K562 (cell line): Measurements from ENCODE around the gene SLC13A3. TPM values are rescaled to one million over a fixed set of nuclear protein-coding genes. Genes with fewer than 3 reads are reported as not detected.
A peak's percentile ranks its signal among the peaks of the same experiment; 100 is the strongest.

ENCODE experiments used
- ATAC-seq: fragments of 200-7000 bp; cut with Tn5 transposase; 3 replicates; pipeline ENCODE4 v1.9.1; 2020; ENCODE audit warnings: moderate library complexity
- BruUV-seq: library from RNA; stranded (reverse); fragments of 400-500 nt; replicated peaks from 2 replicates; lab custom pipeline; 2021; lab: Mats Ljungman, UMichigan
- CTCF ChIA-PET: fragments of 300-600 bp; formaldehyde crosslinking; extraction: SDS; loops from one replicate; lab custom pipeline; 2021; ENCODE audit warnings: low intra/inter-chr PET ratio; lab: Yijun Ruan, JAX
- POLR2A ChIA-PET: fragments of 300-600, 350-650 bp; sonication (Branson Sonifier 250); formaldehyde crosslinking; extraction: SDS; loops from one replicate; lab custom pipeline; 2021; ENCODE audit warnings: antibody characterized with exemption, inconsistent platforms; lab: Yijun Ruan, JAX
- DNase-seq, 4 experiments: peaks; one replicate each; pipeline versions ENCODE4 v3.0.0 to v3.0.0-alpha.2; 2011 to 2018; ENCODE audit warnings: low spot score in 3 of 4, mixed read lengths in 3 of 4; ENCODE audit errors: extremely low read depth in 1 of 4
- FAIRE-seq: peaks from 2 replicates; lab custom pipeline; 2011; peaks lifted over from hg19 to GRCh38; lab: Jason Lieb, UNC
- H2AFZ ChIP-seq: 2 replicates; pipeline ENCODE4 v1.6.0; 2011; ENCODE audit warnings: low read depth, low read length, control low read depth, inconsistent platforms
- H3K27ac ChIP-seq: fragments of 200-600 bp; 3 replicates; pipeline ENCODE4 v1.8.0; 2011; ENCODE audit warnings: low read depth, mild to moderate bottlenecking, control low read depth, inconsistent platforms, low read length, moderate library complexity, mixed read lengths; ENCODE audit errors: extremely low read depth
- H3K27me3 ChIP-seq, 2 experiments: fragments of 300-600 bp in 1 of 2; 2 replicates in 1 of 2; 3 replicates in 1 of 2; pipeline versions ENCODE4 v1.6.0 to v1.8.0; 2011; ENCODE audit warnings: inconsistent platforms in 2 of 2, low read length in 2 of 2, mild to moderate bottlenecking in 1 of 2, mixed read lengths in 1 of 2, moderate library complexity in 1 of 2; ENCODE audit not compliant: control insufficient read depth in 2 of 2, insufficient read depth in 2 of 2
- H3K36me3 ChIP-seq: fragments of 300-600 bp; 3 replicates; pipeline ENCODE4 v1.8.0; 2011; ENCODE audit warnings: mild to moderate bottlenecking, low read length, inconsistent platforms; ENCODE audit not compliant: control insufficient read depth, insufficient read depth
- H3K4me1 ChIP-seq, 2 experiments: fragments of 200-600 bp in 1 of 2; replicated peaks in 1 of 2; 2 replicates in 1 of 2; 3 replicates in 1 of 2; pipeline versions ENCODE4 v1.5.1 to v1.8.0; 2011; ENCODE audit warnings: inconsistent platforms in 2 of 2, low read length in 2 of 2, mild to moderate bottlenecking in 1 of 2, mixed read lengths in 1 of 2, moderate library complexity in 1 of 2; ENCODE audit not compliant: control insufficient read depth in 2 of 2, insufficient read depth in 2 of 2
- H3K4me2 ChIP-seq: 2 replicates; pipeline ENCODE4 v1.6.1; 2011; ENCODE audit warnings: low read length, control low read depth, inconsistent platforms, mixed read lengths; ENCODE audit not compliant: insufficient read depth
- H3K4me3 ChIP-seq: fragments of 200-600 bp; sonication (generic), shearing (Covaris generic); 2 replicates; pipeline ENCODE4 v1.5.1; 2016; ENCODE audit warnings: control low read depth, inconsistent platforms
- H3K79me2 ChIP-seq: fragments of 200-600 bp; 3 replicates; pipeline ENCODE4 v1.8.0; 2011; ENCODE audit warnings: low read length, inconsistent platforms; ENCODE audit not compliant: control insufficient read depth, insufficient read depth
- H3K9ac ChIP-seq, 2 experiments: 2 replicates each; pipeline versions ENCODE4 v1.6.0 to v1.6.1; 2011; ENCODE audit warnings: low read depth in 2 of 2, low read length in 2 of 2, control low read depth in 1 of 2, inconsistent platforms in 1 of 2, mild to moderate bottlenecking in 1 of 2, mixed read lengths in 1 of 2; ENCODE audit not compliant: insufficient read depth in 1 of 2
- H3K9me1 ChIP-seq: one replicate; pipeline ENCODE4 v1.6.0; 2011; ENCODE audit warnings: inconsistent platforms, mild to moderate bottlenecking, low read length, moderate library complexity; ENCODE audit not compliant: control insufficient read depth, insufficient read depth
- H3K9me3 ChIP-seq: replicated peaks from 2 replicates; pipeline ENCODE4 v1.5.1; 2011; ENCODE audit warnings: low read depth, low read length, inconsistent platforms; ENCODE audit not compliant: control insufficient read depth, insufficient read depth
- H4K20me1 ChIP-seq: replicated peaks from 2 replicates; pipeline ENCODE4 v1.6.1; 2011; ENCODE audit warnings: low read length, inconsistent platforms, mixed read lengths; ENCODE audit not compliant: control insufficient read depth, insufficient read depth
- ARID4B ChIP-seq: sonication (generic); formaldehyde crosslinking; IDR thresholded peaks from 2 replicates; pipeline ENCODE4 v1.8.0; 2022; ENCODE audit warnings: mild to moderate bottlenecking, missing genetic modification reagents
- C11orf30 ChIP-seq: fragments of 450-650 bp; IDR thresholded peaks from 2 replicates; pipeline ENCODE4 v1.6.1; 2016; ENCODE audit warnings: low read depth, mild to moderate bottlenecking
- GTF2F1 ChIP-seq: IDR thresholded peaks from 2 replicates; pipeline ENCODE4 v1.6.1; 2011; ENCODE audit warnings: low read depth, low read length, improper control_type of control experiment
- IRF1 ChIP-seq: sonication (generic); formaldehyde crosslinking; IDR thresholded peaks from 2 replicates; pipeline ENCODE4 v1.8.0; 2022; ENCODE audit warnings: missing genetic modification reagents, mild to moderate bottlenecking, borderline replicate concordance
- MEF2A ChIP-seq: IDR thresholded peaks from 2 replicates; pipeline ENCODE4 v1.6.1; 2011; ENCODE audit warnings: low read depth, mild to moderate bottlenecking, low read length, moderate library complexity; ENCODE audit not compliant: control insufficient read depth
- MIER1 ChIP-seq: fragments of 450-650 bp; IDR thresholded peaks from 2 replicates; pipeline ENCODE4 v1.6.1; 2016; ENCODE audit warnings: antibody characterized with exemption, mild to moderate bottlenecking, low read depth
- ZNF316 ChIP-seq: fragments of 450-650 bp; IDR thresholded peaks from 2 replicates; pipeline ENCODE4 v1.6.1; 2016
- in situ Hi-C: fragments of 300-500 bp; cut with MboI; formaldehyde crosslinking; loops from 4 replicates; pipeline ENCODE4 v1.15.0; 2018; ENCODE audit warnings: inconsistent platforms, mixed read lengths
- intact Hi-C: fragments of 100-400 bp; cut with micrococcal nuclease; formaldehyde crosslinking; loops from 2 replicates; pipeline ENCODE4 v1.14.2; 2022
- polyA plus RNA-seq, 8 experiments: library from polyadenylated mRNA; depleted of rRNA in 4 of 8; stranded (reverse) in 5 of 8; unstranded in 3 of 8; fragments of >200 nt; fragmentation: Nextera tagmentation in 2 of 8; fragmentation: Illumina TruSeq in 1 of 8; extraction: Ambion mirVana in 2 of 8; extraction: Trizol in 1 of 8; gene quantifications; 2 replicates each; pipeline versions ENCODE4 v1.2.1 to v1.2.3, GENCODE V29; 2011 to 2014; ENCODE audit warnings: inconsistent platforms in 1 of 8, missing spikeins in 1 of 8
- total RNA-seq, 7 experiments: library from RNA; depleted of rRNA in 6 of 7; stranded (reverse); fragments of >200 nt in 6 of 7; fragmentation: Illumina TruSeq in 2 of 7; extraction: Trizol in 2 of 7; gene quantifications; 2 replicates each; pipeline versions ENCODE4 v1.2.1 to v1.2.3, GENCODE V29; 2011 to 2021; ENCODE audit warnings: low replicate concordance in 1 of 7

Gene SLC13A3
- total and polyA plus RNA-seq, 9 of the 15 experiments (the other 6 are each of a cell fraction or from before 2014, with no cell fraction given) = 5.5 to 16.4 (median 8.5) TPM

- BruUV-seq = no TSS peak
- ChIA-PET POLR2A (interaction anchor here (0.6 kb wide), 1 partner anchor 67 kb away, joined by 4 read pairs; no protein-coding TSS in a partner anchor), CTCF (no interaction called here)
- ATAC-seq = no peak
- DNase-seq = no peak
- intact Hi-C loops = loop anchor here (2.0 kb wide), 1 partner anchor 19 kb away; no protein-coding TSS in a partner anchor
- Histone ChIP-seq H2AFZ (no peak overlapping the region), H3K4me1 (peaks cover 8 to 9% of the 10 kb centered on the region in 2 experiments; a peak in 4 of 5 replicates), H3K27me3 (no peaks in the 10 kb centered on the region), H3K27ac (no peak overlapping the region), H4K20me1 (no peaks in the 10 kb centered on the region), H3K4me2 (no peak overlapping the region), H3K9ac (no peak overlapping the region), H3K9me1 (no peaks in the 10 kb centered on the region), H3K79me2 (no peaks in the 10 kb centered on the region), H3K36me3 (no peaks in the 10 kb centered on the region), H3K4me3 (no peak overlapping the region), H3K9me3 (no peaks in the 10 kb centered on the region)
- FAIRE-seq = no peak
- TF ChIP-seq ARID4B (CRISPR knock-in tag) = no peak
- no peak for TF ChIP-seq MEF2A
- peak; percentile 66 for TF ChIP-seq C11orf30
- peak; percentile 84 for TF ChIP-seq ZNF316
- no peak for TF ChIP-seq MIER1
- no peak for TF ChIP-seq GTF2F1
- TF ChIP-seq IRF1 (CRISPR knock-in tag) = no peak
- in situ Hi-C loops = no loop called here
These were observed 21.9 kb downstream of the SLC13A3 start for GRCh38 chr20:46629341-46629740.
